GM12878 (cell line): ENCODE results near the gene NRXN3. TPM values are rescaled to one million over a fixed set of nuclear protein-coding genes. Genes with fewer than 3 reads are reported as not detected.

Experiments
- ATAC-seq: fragments of 200-7000 bp; cut with Tn5 transposase; 3 replicates; pipeline ENCODE4 v1.9.1; 2020; ENCODE audit warnings: mild to moderate bottlenecking, moderate library complexity
- BruUV-seq: library from RNA; stranded (reverse); fragments of 400-500 nt; replicated peaks from 2 replicates; lab custom pipeline; 2021; lab: Mats Ljungman, UMichigan
- CTCF ChIA-PET: fragments of 300-600 bp; sonication (Branson Sonifier 250); formaldehyde crosslinking; extraction: SDS; loops from one replicate; lab custom pipeline; 2021; ENCODE audit warnings: inconsistent platforms; lab: Yijun Ruan, JAX
- POLR2A ChIA-PET: fragments of 350-600 bp; formaldehyde crosslinking; extraction: SDS; loops from one replicate; lab custom pipeline; 2021; ENCODE audit warnings: inconsistent platforms; lab: Charles Lee
- RAD21 ChIA-PET: fragments of 300-600 bp; sonication (Branson Sonifier 250); formaldehyde crosslinking; loops from one replicate; lab custom pipeline; 2023; ENCODE audit warnings: antibody characterized with exemption; ENCODE audit not compliant: unreplicated experiment; lab: Charles Lee
- SMC1A ChIA-PET: fragments of 300-600 bp; sonication (Branson Sonifier 250); formaldehyde crosslinking; loops from one replicate; lab custom pipeline; 2023; ENCODE audit not compliant: unreplicated experiment, uncharacterized antibody; lab: Charles Lee
- DNase-seq: peaks from one replicate; pipeline ENCODE4 v3.0.0-alpha.2; 2011; ENCODE audit warnings: low read depth, low spot score
- FAIRE-seq: peaks from 3 replicates; lab custom pipeline; 2011; peaks lifted over from hg19 to GRCh38; lab: Jason Lieb, UNC
- H2AFZ ChIP-seq: 2 replicates; pipeline ENCODE4 v1.6.0; 2011; ENCODE audit warnings: low read depth, low read length, control low read depth; ENCODE audit not compliant: control insufficient read depth
- H3K27ac ChIP-seq: 2 replicates; pipeline ENCODE4 v1.5.1; 2011; ENCODE audit warnings: control low read depth; ENCODE audit not compliant: control insufficient read depth, insufficient read depth
- H3K27me3 ChIP-seq, 2 experiments: replicated peaks in 1 of 2; 2 replicates each; pipeline versions ENCODE4 v1.6.0 to v1.6.1; 2011; ENCODE audit warnings: low read length in 1 of 2; ENCODE audit not compliant: control insufficient read depth in 2 of 2, insufficient read depth in 2 of 2
- H3K36me3 ChIP-seq, 2 experiments: 2 replicates each; pipeline ENCODE4 v1.5.1; 2011; ENCODE audit warnings: low read length in 1 of 2; ENCODE audit not compliant: control insufficient read depth in 2 of 2, insufficient read depth in 2 of 2
- H3K4me1 ChIP-seq: 2 replicates; pipeline ENCODE4 v1.6.1; 2011; ENCODE audit warnings: mild to moderate bottlenecking, low read length, moderate library complexity, mixed read lengths; ENCODE audit not compliant: control insufficient read depth, insufficient read depth
- H3K4me2 ChIP-seq: 2 replicates; pipeline ENCODE4 v1.6.0; 2011; ENCODE audit warnings: control low read depth; ENCODE audit not compliant: control insufficient read depth, insufficient read depth
- H3K4me3 ChIP-seq: fragments of 200-600 bp; sonication (generic); 2 replicates; pipeline ENCODE4 v1.5.1; 2016
- H3K79me2 ChIP-seq: 2 replicates; pipeline ENCODE4 v1.6.0; 2011; ENCODE audit warnings: low read length; ENCODE audit not compliant: control insufficient read depth, insufficient read depth
- H3K9ac ChIP-seq: 2 replicates; pipeline ENCODE4 v1.8.0; 2011; ENCODE audit warnings: low read length, control low read depth, mixed read lengths; ENCODE audit not compliant: control insufficient read depth, insufficient read depth
- H3K9me3 ChIP-seq: replicated peaks from 3 replicates; pipeline ENCODE4 v1.5.1; 2011; ENCODE audit warnings: mild to moderate bottlenecking, low read length; ENCODE audit not compliant: control insufficient read depth, insufficient read depth
- H4K20me1 ChIP-seq: 2 replicates; pipeline ENCODE4 v1.6.0; 2011; ENCODE audit not compliant: control insufficient read depth, insufficient read depth
- BCLAF1 ChIP-seq: fragments of 450-650 bp; IDR thresholded peaks from 2 replicates; pipeline ENCODE4 v1.6.1; 2017; ENCODE audit warnings: antibody characterized with exemption, mild to moderate bottlenecking, moderate library complexity
- BRCA1 ChIP-seq: IDR thresholded peaks from 2 replicates; pipeline ENCODE4 v1.6.1; 2011; ENCODE audit warnings: low read depth, low read length, improper control_type of control experiment
- EGR1 ChIP-seq, 2 experiments: IDR thresholded peaks; 1 replicate in 1 of 2; 2 replicates in 1 of 2; pipeline ENCODE4 v1.6.1; 2011 to 2012; ENCODE audit warnings: low read depth in 2 of 2, low read length in 2 of 2, borderline replicate concordance in 1 of 2, mild to moderate bottlenecking in 1 of 2, moderate library complexity in 1 of 2
- ESRRA ChIP-seq: IDR thresholded peaks from 2 replicates; pipeline ENCODE4 v1.6.1; 2012; ENCODE audit warnings: mild to moderate bottlenecking, low read length, improper control_type of control experiment
- HCFC1 ChIP-seq: fragments of 150-350 bp; IDR thresholded peaks from 2 replicates; pipeline ENCODE4 v1.6.1; 2014; ENCODE audit warnings: low read length
- IKZF1 ChIP-seq: fragments of 450-650 bp; conservative IDR thresholded peaks from 2 replicates; pipeline ENCODE4 v1.6.1; 2017; ENCODE audit warnings: antibody characterized with exemption, mild to moderate bottlenecking
- MEF2B ChIP-seq: fragments of 450-650 bp; IDR thresholded peaks from 2 replicates; pipeline ENCODE4 v1.6.1; 2018; ENCODE audit warnings: mild to moderate bottlenecking, moderate library complexity; ENCODE audit not compliant: partially characterized antibody, poor library complexity, severe bottlenecking
- MYB ChIP-seq: fragments of 150-350 bp; IDR thresholded peaks from 2 replicates; pipeline ENCODE4 v1.6.1; 2014; ENCODE audit warnings: mild to moderate bottlenecking, low read depth, low read length, borderline replicate concordance
- PAX5 ChIP-seq: IDR thresholded peaks from 2 replicates; pipeline ENCODE4 v1.6.1; 2011; ENCODE audit warnings: low read depth, low read length, borderline replicate concordance
- PKNOX1 ChIP-seq: fragments of 450-650 bp; IDR thresholded peaks from 2 replicates; pipeline ENCODE4 v1.6.1; 2016; ENCODE audit warnings: mild to moderate bottlenecking
- RAD51 ChIP-seq: fragments of 450-650 bp; IDR thresholded peaks from 2 replicates; pipeline ENCODE4 v1.6.1; 2016; ENCODE audit warnings: moderate library complexity, mild to moderate bottlenecking, inconsistent platforms
- RUNX3 ChIP-seq: IDR thresholded peaks from 2 replicates; pipeline ENCODE4 v1.6.1; 2012; ENCODE audit warnings: low read length, inconsistent platforms
- SRF ChIP-seq, 2 experiments: IDR thresholded peaks; 2 replicates each; pipeline ENCODE4 v1.6.1; 2011; ENCODE audit warnings: low read depth in 2 of 2, low read length in 2 of 2, mild to moderate bottlenecking in 1 of 2, moderate library complexity in 1 of 2
- YY1 ChIP-seq: IDR thresholded peaks from 2 replicates; pipeline ENCODE4 v1.6.1; 2011; ENCODE audit warnings: low read depth, mild to moderate bottlenecking, low read length
- ZNF24 ChIP-seq: fragments of 450-650 bp; IDR thresholded peaks from 2 replicates; pipeline ENCODE4 v1.6.1; 2017; ENCODE audit warnings: antibody characterized with exemption, mild to moderate bottlenecking
- ZNF274 ChIP-seq: IDR thresholded peaks from one replicate; pipeline ENCODE4 v1.8.0; 2011; ENCODE audit not compliant: insufficient read length, insufficient read depth
- WGBS: methylation state at CpG from one replicate; pipeline ENCODE4 v1.1.6; 2016; ENCODE audit warnings: low lambda C conversion rate; ENCODE audit not compliant: insufficient replicate concordance, insufficient coverage; ENCODE audit errors: missing lambda C conversion rate; 5-methylcytosine and 5-hydroxymethylcytosine counted together
- in situ Hi-C: fragments of 300-500 bp; cut with MboI; formaldehyde crosslinking; loops from 9 replicates; pipeline ENCODE4 v1.14.3; 2018; ENCODE audit warnings: mixed read lengths
- intact Hi-C: fragments of 100-400 bp; cut with micrococcal nuclease; formaldehyde crosslinking; loops from one replicate; pipeline ENCODE4 v1.14.2; 2022; ENCODE audit not compliant: unreplicated experiment
- polyA plus RNA-seq, 11 experiments: library from polyadenylated mRNA; depleted of rRNA in 4 of 11; unstranded in 6 of 11; stranded (reverse) in 5 of 11; fragments of >200 nt; fragmentation: Nextera tagmentation in 4 of 11; fragmentation: Illumina TruSeq in 1 of 11; extraction: Ambion mirVana in 4 of 11; extraction: Trizol in 1 of 11; gene quantifications; 1 replicate in 1 of 11; 2 replicates in 10 of 11; pipeline versions ENCODE4 v1.2.1 to v1.2.3, GENCODE V29; 2011 to 2016; ENCODE audit warnings: inconsistent platforms in 2 of 11, missing spikeins in 2 of 11, low read depth in 1 of 11
- total RNA-seq, 4 experiments: library from RNA; depleted of rRNA in 3 of 4; stranded (reverse); fragments of >200 nt in 3 of 4; fragmentation: Illumina TruSeq in 1 of 4; extraction: Trizol in 1 of 4; gene quantifications; 2 replicates each; pipeline versions ENCODE4 v1.2.1 to v1.2.3, GENCODE V29; 2013 to 2021
- TF ChIP-seq, protein P1 (sequence below): fragments of 450-650 bp; formaldehyde crosslinking; IDR thresholded peaks from 2 replicates; pipeline ENCODE4 v1.4.0; 2020; ENCODE audit warnings: mild to moderate bottlenecking, moderate library complexity

NRXN3 gene
- total and polyA plus RNA-seq, 10 of the 15 experiments (the other 5 are each of a cell fraction or from before 2014, with no cell fraction given), result 0.52 to 3.3 (median 1.4) TPM

DNA sequence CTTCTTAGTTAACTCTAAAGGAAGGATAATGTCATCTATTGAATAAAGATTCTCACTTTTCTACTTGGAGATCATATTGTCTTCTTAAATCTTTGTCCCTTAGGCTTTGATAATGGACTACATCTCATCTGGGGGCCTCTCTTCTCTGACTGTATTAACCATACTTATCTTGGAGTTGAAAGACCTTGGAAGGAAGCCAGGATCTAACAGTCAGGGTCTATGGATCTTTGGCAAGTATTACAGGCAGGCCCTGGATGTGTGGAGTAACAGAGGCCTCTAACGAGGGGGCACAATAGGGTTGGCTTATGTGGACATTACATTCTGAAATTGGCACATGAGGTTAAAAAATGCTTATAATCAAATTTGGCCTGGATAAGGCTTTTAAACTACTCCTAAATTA, 513.8 kb downstream of the NRXN3 start (continued):
- TF ChIP-seq PAX5, result no peak
- no peak for TF ChIP-seq RUNX3
- no peak for TF ChIP-seq IKZF1
- TF ChIP-seq PKNOX1, result no peak
- TF ChIP-seq SRF (IDR thresholded peaks at IDR 0.05; ENCODE audit: low read depth in 2 of 2, low read length in 2 of 2), result no peak
- no peak for TF ChIP-seq HCFC1
- TF ChIP-seq, all 136 proteins: peak for 0

- Histone ChIP-seq H4K20me1 (no peaks in the 10 kb centered on the region), H3K27me3 (no peaks in the 10 kb centered on the region), H3K27ac (no peak overlapping the region), H3K79me2 (no peaks in the 10 kb centered on the region), H3K9ac (no peak overlapping the region), H2AFZ (no peak overlapping the region), H3K9me3 (no peaks in the 10 kb centered on the region), H3K4me1 (no peaks in the 10 kb centered on the region), H3K36me3 (no peaks in the 10 kb centered on the region), H3K4me2 (no peak overlapping the region), H3K4me3 (no peak overlapping the region)
- WGBS, result 25% methylated on average over 1 of the region's 1 CpG
- in situ Hi-C loops (no loop called here), intact Hi-C loops (no loop called here)
- ATAC-seq, result no peak
- no TSS peak for BruUV-seq
- POLR2A ChIA-PET, result no interaction called here
- SMC1A ChIA-PET, result no interaction called here
- DNase-seq, result no peak
- CTCF ChIA-PET, result no interaction called here
- FAIRE-seq, result no peak
- RAD21 ChIA-PET, result no interaction called here
- TF ChIP-seq YY1, result no peak
- TF ChIP-seq MEF2B, result no peak
- TF ChIP-seq, protein P1, sequence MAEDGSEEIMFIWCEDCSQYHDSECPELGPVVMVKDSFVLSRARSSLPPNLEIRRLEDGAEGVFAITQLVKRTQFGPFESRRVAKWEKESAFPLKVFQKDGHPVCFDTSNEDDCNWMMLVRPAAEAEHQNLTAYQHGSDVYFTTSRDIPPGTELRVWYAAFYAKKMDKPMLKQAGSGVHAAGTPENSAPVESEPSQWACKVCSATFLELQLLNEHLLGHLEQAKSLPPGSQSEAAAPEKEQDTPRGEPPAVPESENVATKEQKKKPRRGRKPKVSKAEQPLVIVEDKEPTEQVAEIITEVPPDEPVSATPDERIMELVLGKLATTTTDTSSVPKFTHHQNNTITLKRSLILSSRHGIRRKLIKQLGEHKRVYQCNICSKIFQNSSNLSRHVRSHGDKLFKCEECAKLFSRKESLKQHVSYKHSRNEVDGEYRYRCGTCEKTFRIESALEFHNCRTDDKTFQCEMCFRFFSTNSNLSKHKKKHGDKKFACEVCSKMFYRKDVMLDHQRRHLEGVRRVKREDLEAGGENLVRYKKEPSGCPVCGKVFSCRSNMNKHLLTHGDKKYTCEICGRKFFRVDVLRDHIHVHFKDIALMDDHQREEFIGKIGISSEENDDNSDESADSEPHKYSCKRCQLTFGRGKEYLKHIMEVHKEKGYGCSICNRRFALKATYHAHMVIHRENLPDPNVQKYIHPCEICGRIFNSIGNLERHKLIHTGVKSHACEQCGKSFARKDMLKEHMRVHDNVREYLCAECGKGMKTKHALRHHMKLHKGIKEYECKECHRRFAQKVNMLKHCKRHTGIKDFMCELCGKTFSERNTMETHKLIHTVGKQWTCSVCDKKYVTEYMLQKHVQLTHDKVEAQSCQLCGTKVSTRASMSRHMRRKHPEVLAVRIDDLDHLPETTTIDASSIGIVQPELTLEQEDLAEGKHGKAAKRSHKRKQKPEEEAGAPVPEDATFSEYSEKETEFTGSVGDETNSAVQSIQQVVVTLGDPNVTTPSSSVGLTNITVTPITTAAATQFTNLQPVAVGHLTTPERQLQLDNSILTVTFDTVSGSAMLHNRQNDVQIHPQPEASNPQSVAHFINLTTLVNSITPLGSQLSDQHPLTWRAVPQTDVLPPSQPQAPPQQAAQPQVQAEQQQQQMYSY (CRISPR knock-in tag), result no peak
- TF ChIP-seq MYB, result no peak
- TF ChIP-seq PAX5, result no peak
- TF ChIP-seq RAD51, result no peak
- TF ChIP-seq BCLAF1, result no peak
- no peak for TF ChIP-seq ZNF274
- TF ChIP-seq ZNF24, result no peak
- no peak for TF ChIP-seq ESRRA
- TF ChIP-seq EGR1 (IDR thresholded peaks at IDR 0.05; ENCODE audit: borderline replicate concordance in 1 of 2, low read depth in 2 of 2, low read length in 2 of 2), result no peak
- no peak for TF ChIP-seq BRCA1
Measured at GRCh38 chr14:78688503-78688902, 518.3 kb downstream of the NRXN3 start.
